Dermis blood vessel endothelial cell (primary cell): ENCODE results near the gene NACC1. TPM values are rescaled to one million over a fixed set of nuclear protein-coding genes. Genes with fewer than 3 reads are reported as not detected.

Experiments
- DNase-seq: peaks from one replicate; pipeline ENCODE4 v3.0.0; 2010
- total RNA-seq: library from RNA; depleted of rRNA; stranded (reverse); fragments of >200 nt; gene quantifications from 2 replicates; pipeline ENCODE4 v1.2.3, GENCODE V29; 2014

The NACC1 gene
- total RNA-seq, 1 donor from 2014 or later: 35.9 TPM

- no peak for DNase-seq
Measured at GRCh38 chr19:13120817-13121216, 2.8 kb downstream of the NACC1 start.

GRCh38 chr19:13121551-13122274 lies 3.6 kb downstream of the NACC1 start:
- DNase-seq: no peak

DNA sequence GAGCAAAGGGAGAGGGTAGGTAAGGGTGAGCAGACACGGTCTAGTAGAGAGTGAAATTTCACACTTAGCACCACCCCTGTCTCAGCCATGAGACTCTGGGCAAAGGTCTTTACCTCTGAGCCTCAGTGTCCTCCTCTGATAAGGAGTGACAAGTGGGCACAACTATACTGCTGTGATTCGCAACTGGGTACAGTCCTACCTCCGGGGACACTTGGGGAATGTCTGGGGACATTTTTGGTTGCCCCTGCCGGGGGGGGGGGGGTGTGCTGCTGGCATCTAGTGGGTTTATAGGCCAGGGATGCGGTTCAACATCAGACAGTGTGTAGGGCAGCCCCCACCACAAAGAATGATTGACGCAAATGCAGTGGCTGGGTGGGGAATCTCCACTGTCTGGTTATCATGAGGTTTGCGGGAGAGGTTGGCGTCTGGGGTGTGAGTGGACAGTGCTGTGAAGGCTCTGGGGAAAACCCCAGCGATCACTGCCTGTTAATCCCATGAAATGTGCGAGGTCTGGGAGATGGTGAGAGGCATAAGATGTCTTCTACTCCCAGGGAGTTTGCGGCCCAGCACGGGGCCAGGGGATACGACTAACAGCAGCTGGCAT lies 4.3 kb downstream of the NACC1 start:
- no peak for DNase-seq

DNA sequence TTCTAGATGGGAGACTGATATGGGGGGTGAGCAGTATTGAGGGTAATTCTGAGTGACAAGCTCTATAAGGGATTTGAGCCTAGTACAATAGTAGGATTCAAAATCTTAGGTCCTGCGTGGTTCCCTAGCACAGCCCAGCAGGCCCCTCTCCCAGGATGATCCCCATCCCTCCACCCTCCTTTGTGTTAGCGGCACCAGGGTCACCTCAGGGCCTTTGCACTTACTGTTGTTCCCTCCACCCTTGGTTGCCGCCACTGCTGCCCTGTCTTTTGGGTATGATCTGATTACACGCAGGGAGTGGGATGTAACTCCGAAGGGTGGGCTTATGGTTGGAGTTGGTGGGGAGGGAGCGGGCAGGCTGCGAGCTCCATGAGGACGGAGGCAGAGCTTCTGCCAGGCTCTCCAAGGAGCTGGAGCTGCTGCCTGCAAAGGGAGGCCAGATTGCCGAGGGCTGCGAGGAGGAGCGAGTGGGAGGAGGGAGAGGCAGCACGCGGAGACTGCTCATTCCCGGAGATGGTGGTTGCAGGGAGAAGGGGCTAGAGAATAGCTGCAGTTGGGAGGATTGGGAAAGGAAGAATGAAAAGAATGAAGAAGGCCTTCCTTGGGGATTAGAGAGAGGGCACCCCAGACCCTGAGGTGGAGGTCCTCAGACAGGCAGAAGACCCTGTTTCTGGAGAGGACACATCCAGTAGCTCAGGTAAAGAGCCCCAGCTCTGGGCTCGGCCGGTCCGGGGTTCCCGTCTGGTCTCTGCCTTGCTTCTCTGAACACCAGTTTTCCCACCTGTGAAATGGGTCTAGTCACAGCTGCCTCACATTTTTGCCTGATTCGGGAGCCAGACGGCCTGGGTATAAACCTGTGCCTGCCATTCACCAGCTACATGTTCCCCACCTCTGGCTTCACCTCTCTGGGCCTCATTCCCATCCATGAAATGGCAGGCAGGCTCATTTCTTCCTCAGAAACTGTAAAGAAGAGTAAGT lies 5.2 kb downstream of the NACC1 start:
- no peak for DNase-seq

- DNase-seq: no peak
Measured at GRCh38 chr19:13127051-13127450, 9.0 kb downstream of the NACC1 start.

DNA sequence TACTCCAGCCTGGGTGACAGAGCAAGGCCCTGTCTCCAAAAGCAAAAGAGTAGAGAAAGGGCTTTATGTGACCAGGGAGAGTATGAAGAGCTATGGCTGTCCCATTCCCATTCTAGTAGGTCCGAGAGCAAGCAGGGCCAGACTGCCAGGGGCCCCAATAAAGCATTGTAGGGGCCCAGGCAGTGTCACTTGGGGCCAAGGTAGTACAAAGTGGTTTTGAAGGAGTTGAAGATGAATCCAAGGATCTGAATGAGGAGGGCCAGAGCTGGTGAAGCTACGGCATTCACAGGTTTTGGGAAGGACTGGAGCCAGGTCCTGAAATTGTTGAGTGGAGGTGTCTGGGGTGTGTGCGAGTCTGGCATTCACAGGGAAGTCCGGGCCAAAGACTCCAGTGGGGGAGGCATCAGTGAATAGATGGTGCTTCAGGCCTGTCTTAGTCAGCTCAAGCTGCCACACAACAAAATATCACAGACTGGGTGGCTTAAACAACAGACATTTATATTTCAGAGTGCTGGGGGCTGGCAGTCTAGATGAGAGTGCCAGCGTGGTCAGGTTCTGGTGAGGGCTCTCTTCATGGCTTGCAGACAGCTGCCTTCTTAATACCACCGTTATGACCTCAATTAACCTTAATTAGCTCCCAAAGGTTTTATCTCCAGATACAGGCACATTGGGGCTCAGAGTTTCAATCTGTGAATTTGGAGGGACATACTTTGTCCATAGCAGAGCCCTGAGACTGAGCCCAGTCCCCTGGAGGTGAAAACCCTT lies 9.9 kb downstream of the NACC1 start:
- DNase-seq: no peak

- DNase-seq: no peak
Measured at GRCh38 chr19:13128583-13128982, 10.5 kb downstream of the NACC1 start.

DNA sequence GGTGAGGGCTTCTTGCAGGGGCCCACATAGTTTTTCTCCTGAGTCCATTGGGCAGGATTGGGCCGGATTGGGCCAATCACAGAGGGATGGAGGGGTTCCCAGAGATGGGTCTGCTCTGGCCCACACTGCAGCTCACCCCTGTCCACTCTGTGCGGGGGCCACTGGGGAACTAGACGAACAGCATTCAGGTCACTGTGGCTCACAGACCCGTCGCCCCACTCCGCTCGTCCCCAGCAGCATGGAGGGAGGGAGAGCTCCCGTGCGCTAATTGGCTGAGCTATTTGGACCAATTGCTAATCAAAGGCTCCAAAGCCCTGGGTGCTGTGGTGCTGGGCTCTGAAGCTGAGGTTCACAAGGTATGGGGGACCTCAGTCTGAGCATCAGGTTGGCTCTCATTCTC lies 11.3 kb downstream of the NACC1 start:
- DNase-seq: no peak

- no peak for DNase-seq
Measured at GRCh38 chr19:13130886-13131490, 12.9 kb downstream of the NACC1 start.

- DNase-seq: peak; percentile 19
Measured at GRCh38 chr19:13132471-13133180, 14.6 kb downstream of the NACC1 start.

DNA sequence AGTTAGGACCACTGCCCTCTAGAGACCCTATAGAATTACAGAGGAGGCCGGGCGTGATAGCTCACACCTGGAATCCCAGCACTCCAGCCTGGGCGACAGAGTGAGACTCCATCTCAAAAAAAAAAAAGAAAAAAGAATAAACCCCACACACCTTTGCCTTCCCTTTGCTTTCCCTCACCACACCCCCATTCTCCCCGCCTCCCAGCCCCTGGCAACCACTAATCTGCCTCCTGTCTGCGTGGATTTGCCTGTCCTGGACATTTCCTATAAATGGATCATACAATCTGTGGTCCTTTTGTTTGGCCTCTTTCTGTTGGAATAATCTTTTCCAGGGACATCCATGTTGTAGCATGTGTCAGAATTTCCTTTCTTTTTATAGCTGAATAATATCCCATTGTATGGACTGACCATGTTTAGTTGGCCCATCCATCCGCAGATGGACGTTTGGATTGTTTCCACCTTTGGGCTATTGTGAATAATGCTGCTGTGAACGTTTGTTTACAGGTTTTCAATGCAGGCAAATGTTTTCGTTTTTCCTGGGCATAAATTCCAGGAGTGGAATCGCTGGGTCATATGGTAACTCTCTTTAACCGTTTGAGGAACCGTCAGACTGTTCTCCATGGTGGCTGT lies 15.3 kb downstream of the NACC1 start:
- DNase-seq: peak; percentile 80

DNA sequence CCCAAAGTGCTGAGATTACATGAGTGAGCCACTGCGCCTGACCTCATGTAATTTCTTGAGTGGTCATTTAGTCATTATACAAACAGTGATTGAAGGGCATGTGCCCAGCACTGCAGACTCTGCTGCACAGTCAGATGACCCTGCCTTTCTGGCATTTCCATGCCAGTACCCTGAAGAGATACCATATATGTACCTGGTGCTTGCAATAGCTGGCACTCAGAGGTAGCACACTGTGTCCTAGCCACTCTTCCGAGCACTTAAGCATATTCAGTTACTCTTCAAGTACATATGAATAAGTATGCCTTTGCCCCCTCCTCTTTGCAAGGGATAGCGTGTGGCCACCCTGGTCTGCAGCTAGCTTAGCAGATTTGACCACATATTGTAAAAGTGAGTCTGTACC lies 16.6 kb downstream of the NACC1 start:
- DNase-seq: no peak

GRCh38 chr19:13135068-13136062 lies 17.3 kb downstream of the NACC1 start:
- no peak for DNase-seq

DNA sequence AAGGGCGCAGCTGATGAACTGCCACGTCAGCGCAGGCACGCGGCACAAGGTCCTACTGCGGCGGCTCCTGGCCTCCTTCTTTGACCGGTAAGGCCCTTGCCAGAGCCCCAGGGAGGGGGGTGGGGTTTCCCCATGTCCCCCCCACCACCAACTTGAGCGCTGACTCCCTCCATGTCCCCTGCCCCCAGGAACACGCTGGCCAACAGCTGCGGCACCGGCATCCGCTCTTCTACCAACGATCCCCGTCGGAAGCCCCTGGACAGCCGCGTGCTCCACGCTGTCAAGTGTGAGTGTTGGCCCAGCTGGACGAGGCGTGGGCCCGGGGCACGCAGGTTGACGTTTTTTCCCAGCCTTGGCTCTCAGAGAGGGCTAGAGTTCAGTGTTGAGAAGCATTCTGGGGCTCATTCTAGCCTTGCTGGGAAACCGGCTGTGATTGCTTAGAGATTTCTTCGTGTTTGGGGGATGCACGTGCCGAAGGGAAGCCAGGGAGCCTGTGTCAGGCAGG lies 19.3 kb downstream of the NACC1 start:
- no peak for DNase-seq

DNA sequence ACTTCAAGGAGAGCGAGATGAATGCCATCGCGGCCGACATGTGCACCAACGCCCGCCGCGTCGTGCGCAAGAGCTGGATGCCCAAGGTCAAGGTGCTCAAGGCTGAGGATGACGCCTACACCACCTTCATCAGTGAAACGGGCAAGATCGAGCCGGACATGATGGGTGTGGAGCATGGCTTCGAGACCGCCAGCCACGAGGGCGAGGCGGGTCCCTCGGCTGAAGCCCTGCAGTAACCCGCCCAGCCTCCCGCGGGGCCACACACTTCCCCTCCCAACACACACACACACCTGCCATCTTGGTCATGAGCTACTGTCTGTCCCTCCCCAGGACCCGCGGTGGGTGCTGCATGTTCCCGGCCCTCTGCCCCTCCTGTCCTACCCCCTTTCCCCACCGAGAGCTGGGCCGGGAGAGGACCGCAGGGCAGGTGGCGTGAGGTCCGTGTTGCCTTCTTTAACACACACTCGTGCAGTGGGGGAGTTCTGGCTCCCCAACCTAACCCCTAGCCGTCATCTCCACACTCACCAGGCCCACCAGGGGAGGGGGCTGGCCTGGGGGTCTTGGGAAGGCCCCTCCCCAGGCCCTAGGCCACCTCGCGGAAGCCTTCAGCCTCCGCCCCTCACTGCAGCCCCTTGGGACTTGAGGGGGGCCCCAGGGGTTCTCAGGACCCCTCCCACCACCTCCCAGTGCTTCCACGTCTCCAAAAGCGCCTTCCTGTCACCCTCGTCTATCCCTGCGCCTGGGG lies 20.3 kb downstream of the NACC1 start:
- DNase-seq: no peak

- DNase-seq: no peak
Measured at GRCh38 chr19:13138916-13139198, 20.8 kb downstream of the NACC1 start.

GRCh38 chr19:13139633-13140311 lies 21.7 kb downstream of the NACC1 start:
- DNase-seq: no peak
